Choroid plexus epithelial cell (primary cell): ENCODE measurements around the gene PEX3.

Experiments
- DNase-seq: peaks from one replicate; pipeline ENCODE4 v3.0.0-alpha.2; 2010; ENCODE audit warnings: low read depth
- H3K4me3 ChIP-seq: 2 replicates; pipeline ENCODE4 v1.5.1; 2011; ENCODE audit warnings: low read depth, mild to moderate bottlenecking, control low read depth, low read length, moderate library complexity
- TF ChIP-seq, protein P1 (sequence below): conservative IDR thresholded peaks from 2 replicates; pipeline ENCODE4 v1.5.1; 2011; ENCODE audit warnings: low read depth, mild to moderate bottlenecking, control low read depth, inconsistent platforms, low read length, moderate library complexity

PEX3 gene

DNA sequence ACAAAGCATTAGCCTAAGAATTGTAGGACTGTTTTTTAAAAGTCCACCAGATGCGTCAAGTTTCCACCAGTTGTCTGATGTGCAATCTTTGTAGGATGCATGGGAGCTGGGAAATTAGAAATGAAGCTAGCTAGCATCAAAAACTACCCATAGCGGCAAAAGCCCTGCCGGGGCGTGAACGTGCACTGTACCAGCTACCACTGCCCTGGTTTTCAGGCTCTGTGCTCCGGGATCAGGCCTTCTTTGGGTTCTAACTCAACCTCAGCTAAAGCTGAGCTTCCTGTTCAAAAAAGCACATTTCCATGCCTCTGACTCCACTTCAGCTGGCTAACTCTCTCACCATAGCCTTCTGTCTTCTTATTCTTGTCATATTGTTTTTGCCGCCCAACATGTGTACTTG lies 87.8 kb downstream of the PEX3 start:
- TF ChIP-seq, protein P1, sequence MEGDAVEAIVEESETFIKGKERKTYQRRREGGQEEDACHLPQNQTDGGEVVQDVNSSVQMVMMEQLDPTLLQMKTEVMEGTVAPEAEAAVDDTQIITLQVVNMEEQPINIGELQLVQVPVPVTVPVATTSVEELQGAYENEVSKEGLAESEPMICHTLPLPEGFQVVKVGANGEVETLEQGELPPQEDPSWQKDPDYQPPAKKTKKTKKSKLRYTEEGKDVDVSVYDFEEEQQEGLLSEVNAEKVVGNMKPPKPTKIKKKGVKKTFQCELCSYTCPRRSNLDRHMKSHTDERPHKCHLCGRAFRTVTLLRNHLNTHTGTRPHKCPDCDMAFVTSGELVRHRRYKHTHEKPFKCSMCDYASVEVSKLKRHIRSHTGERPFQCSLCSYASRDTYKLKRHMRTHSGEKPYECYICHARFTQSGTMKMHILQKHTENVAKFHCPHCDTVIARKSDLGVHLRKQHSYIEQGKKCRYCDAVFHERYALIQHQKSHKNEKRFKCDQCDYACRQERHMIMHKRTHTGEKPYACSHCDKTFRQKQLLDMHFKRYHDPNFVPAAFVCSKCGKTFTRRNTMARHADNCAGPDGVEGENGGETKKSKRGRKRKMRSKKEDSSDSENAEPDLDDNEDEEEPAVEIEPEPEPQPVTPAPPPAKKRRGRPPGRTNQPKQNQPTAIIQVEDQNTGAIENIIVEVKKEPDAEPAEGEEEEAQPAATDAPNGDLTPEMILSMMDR, result no peak
- DNase-seq, result no peak
- no peak overlapping the region for H3K4me3 ChIP-seq

DNA sequence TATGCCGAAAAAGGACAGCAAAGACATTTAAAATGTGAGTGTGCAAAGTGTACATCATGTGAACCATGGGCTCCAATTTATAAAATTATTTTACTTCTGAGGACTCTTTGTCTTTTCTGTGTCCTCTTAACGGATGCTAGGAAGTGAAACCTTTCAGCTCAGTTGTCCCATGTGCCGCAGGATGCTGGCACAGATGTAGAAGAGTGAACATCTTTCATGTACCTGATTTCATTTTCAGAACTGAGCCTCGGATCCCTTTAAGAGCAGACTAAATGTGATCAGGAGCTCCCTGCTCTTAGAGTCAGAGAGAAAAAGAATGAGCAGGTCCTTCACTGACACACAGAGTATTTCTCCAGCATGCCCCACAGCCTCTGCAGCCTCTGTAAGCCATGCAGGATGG lies 88.5 kb downstream of the PEX3 start:
- no peak overlapping the region for H3K4me3 ChIP-seq
- no peak for DNase-seq
- TF ChIP-seq, protein P1, result no peak

DNA sequence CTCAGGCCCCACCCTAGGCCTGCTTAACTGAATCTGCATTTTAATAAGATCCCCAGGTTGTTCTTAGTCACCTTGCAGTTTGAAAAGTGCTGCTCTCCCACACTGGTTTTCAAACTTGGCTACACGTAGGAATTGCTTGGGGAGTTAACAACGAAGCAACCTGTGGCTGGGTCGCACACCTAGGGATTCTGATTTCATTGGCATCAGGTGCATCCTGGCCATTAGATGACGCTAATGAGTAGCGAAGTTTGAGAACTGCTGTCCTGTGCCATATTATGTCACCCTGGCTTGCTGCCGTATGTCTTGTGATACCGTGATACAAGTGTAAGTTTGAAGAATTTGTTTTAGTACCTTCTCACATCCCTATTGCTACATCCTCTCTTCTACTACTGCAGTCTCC lies 89.1 kb downstream of the PEX3 start:
- DNase-seq, result no peak
- H3K4me3 ChIP-seq, result no peak overlapping the region
- TF ChIP-seq, protein P1, result no peak

DNA sequence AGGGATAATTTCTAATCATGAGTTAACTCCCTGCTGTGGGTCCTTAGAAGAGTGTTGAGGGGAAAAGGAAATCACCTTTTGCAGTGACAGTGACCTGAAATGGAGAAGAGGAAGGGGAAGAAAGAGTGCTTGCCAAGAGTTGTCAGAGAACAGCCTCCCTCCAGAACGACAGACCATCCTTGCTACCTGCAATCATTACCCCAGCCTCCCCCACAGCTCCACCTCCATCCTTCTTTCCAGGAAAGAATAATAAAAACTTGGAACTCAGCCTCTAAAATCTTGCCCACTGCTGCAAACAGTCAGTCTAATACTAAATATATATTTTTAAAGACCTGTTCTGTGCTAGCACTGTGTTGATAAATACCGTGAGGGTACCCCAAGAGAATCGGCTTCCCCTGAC lies 89.6 kb downstream of the PEX3 start:
- H3K4me3 ChIP-seq, result no peak overlapping the region
- no peak for DNase-seq

More for the DNA sequence above, 89.6 kb downstream of the PEX3 start:
- TF ChIP-seq, protein P1, result no peak
